Loucy (cell line): ENCODE results near the gene PLAC1.

Source experiments
- H2AFZ ChIP-seq: fragments of 200-600 bp; sonication (generic); 2 replicates; pipeline ENCODE4 v1.6.0; 2016; ENCODE audit warnings: antibody characterized with exemption, mild to moderate bottlenecking, low read length, moderate library complexity
- H3F3A ChIP-seq: fragments of 200-600 bp; 2 replicates; pipeline ENCODE4 v1.6.0; 2016; ENCODE audit warnings: antibody characterized with exemption, low read depth, mild to moderate bottlenecking
- H3K27me3 ChIP-seq: fragments of 200-600 bp; sonication (generic); 2 replicates; pipeline ENCODE4 v1.6.1; 2014; ENCODE audit warnings: low read length, mild to moderate bottlenecking; ENCODE audit not compliant: insufficient read depth, poor library complexity, severe bottlenecking
- H3K36me3 ChIP-seq: fragments of 200-600 bp; sonication (generic); 2 replicates; pipeline ENCODE4 v1.6.1; 2016; ENCODE audit warnings: low read length; ENCODE audit not compliant: insufficient read depth
- H3K4me1 ChIP-seq: fragments of 200-600 bp; sonication (generic); 2 replicates; pipeline ENCODE4 v1.5.1; 2014; ENCODE audit warnings: low read length, mild to moderate bottlenecking; ENCODE audit not compliant: insufficient read depth, poor library complexity, severe bottlenecking
- H3K4me2 ChIP-seq: fragments of 200-600 bp; sonication (generic); 2 replicates; pipeline ENCODE4 v1.6.0; 2014; ENCODE audit warnings: antibody characterized with exemption, low read length, low read depth, mild to moderate bottlenecking; ENCODE audit not compliant: poor library complexity, severe bottlenecking
- H3K4me3 ChIP-seq: fragments of 200-600 bp; sonication (generic); 2 replicates; pipeline ENCODE4 v1.5.1; 2014; ENCODE audit warnings: low read length, mild to moderate bottlenecking, mixed read lengths; ENCODE audit not compliant: poor library complexity, severe bottlenecking
- H3K79me2 ChIP-seq: fragments of 200-600 bp; sonication (generic); 2 replicates; pipeline ENCODE4 v1.6.1; 2014; ENCODE audit warnings: low read length; ENCODE audit not compliant: insufficient read depth
- H3K9ac ChIP-seq: fragments of 200-600 bp; sonication (generic); 2 replicates; pipeline ENCODE4 v1.6.0; 2014; ENCODE audit warnings: mild to moderate bottlenecking, low read depth, low read length, moderate library complexity; ENCODE audit not compliant: poor library complexity, severe bottlenecking
- H3K9me2 ChIP-seq: fragments of 200-600 bp; sonication (generic); replicated peaks from 2 replicates; pipeline ENCODE4 v1.6.1; 2016; ENCODE audit warnings: low read depth, low read length, mixed read lengths
- H3K9me3 ChIP-seq: fragments of 200-600 bp; sonication (generic); 2 replicates; pipeline ENCODE4 v1.6.1; 2014; ENCODE audit warnings: mild to moderate bottlenecking, antibody characterized with exemption, low read length, low read depth; ENCODE audit not compliant: insufficient read depth
- H4K20me1 ChIP-seq: fragments of 200-600 bp; sonication (generic); 2 replicates; pipeline ENCODE4 v1.6.0; 2014; ENCODE audit warnings: antibody characterized with exemption, low read length, mild to moderate bottlenecking; ENCODE audit not compliant: insufficient read depth, poor library complexity, severe bottlenecking
- EZH2phosphoT487 ChIP-seq: fragments of 200-600 bp; IDR thresholded peaks from 2 replicates; pipeline ENCODE4 v1.6.1; 2018; ENCODE audit warnings: antibody characterized with exemption, mild to moderate bottlenecking, moderate library complexity, borderline replicate concordance
- TF ChIP-seq, protein P1 (sequence below): fragments of 200-600 bp; sonication (generic); conservative IDR thresholded peaks from 2 replicates; pipeline ENCODE4 v1.5.1; 2014; ENCODE audit warnings: mild to moderate bottlenecking, antibody characterized with exemption, low read length

The PLAC1 gene

GRCh38 chrX:134683351-134684005, 25.2 kb upstream of the PLAC1 start:
- H3K4me2 ChIP-seq = no peak overlapping the region
- H3K79me2 ChIP-seq = no peaks in the 10 kb centered on the region
- H3K9ac ChIP-seq = no peak overlapping the region
- no peak overlapping the region for H2AFZ ChIP-seq
- no peak overlapping the region for H3K4me3 ChIP-seq
- TF ChIP-seq, protein P1, sequence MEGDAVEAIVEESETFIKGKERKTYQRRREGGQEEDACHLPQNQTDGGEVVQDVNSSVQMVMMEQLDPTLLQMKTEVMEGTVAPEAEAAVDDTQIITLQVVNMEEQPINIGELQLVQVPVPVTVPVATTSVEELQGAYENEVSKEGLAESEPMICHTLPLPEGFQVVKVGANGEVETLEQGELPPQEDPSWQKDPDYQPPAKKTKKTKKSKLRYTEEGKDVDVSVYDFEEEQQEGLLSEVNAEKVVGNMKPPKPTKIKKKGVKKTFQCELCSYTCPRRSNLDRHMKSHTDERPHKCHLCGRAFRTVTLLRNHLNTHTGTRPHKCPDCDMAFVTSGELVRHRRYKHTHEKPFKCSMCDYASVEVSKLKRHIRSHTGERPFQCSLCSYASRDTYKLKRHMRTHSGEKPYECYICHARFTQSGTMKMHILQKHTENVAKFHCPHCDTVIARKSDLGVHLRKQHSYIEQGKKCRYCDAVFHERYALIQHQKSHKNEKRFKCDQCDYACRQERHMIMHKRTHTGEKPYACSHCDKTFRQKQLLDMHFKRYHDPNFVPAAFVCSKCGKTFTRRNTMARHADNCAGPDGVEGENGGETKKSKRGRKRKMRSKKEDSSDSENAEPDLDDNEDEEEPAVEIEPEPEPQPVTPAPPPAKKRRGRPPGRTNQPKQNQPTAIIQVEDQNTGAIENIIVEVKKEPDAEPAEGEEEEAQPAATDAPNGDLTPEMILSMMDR = no peak
- no peak for TF ChIP-seq EZH2phosphoT487
- no peaks in the 10 kb centered on the region for H4K20me1 ChIP-seq
- no peaks in the 10 kb centered on the region for H3K9me3 ChIP-seq
- H3K27me3 ChIP-seq = no peaks in the 10 kb centered on the region
- H3K4me1 ChIP-seq = no peaks in the 10 kb centered on the region
- no peaks in the 10 kb centered on the region for H3F3A ChIP-seq
- H3K36me3 ChIP-seq = no peaks in the 10 kb centered on the region
- no peaks in the 10 kb centered on the region for H3K9me2 ChIP-seq

GRCh38 chrX:134682081-134682480, 23.8 kb upstream of the PLAC1 start:
- Histone ChIP-seq H2AFZ (no peak overlapping the region), H3F3A (no peaks in the 10 kb centered on the region), H3K4me1 (no peaks in the 10 kb centered on the region), H3K4me3 (no peak overlapping the region), H3K4me2 (no peak overlapping the region), H4K20me1 (no peaks in the 10 kb centered on the region), H3K79me2 (no peaks in the 10 kb centered on the region), H3K27me3 (no peaks in the 10 kb centered on the region), H3K9ac (no peak overlapping the region), H3K9me2 (no peaks in the 10 kb centered on the region), H3K36me3 (no peaks in the 10 kb centered on the region), H3K9me3 (no peaks in the 10 kb centered on the region)
- TF ChIP-seq EZH2phosphoT487 = no peak
- TF ChIP-seq, protein P1 = no peak

- Histone ChIP-seq H3K9ac (no peak overlapping the region), H3K4me2 (no peak overlapping the region), H3K9me2 (no peaks in the 10 kb centered on the region), H3K9me3 (no peaks in the 10 kb centered on the region), H2AFZ (no peak overlapping the region), H3F3A (no peaks in the 10 kb centered on the region), H3K4me3 (no peak overlapping the region), H4K20me1 (no peaks in the 10 kb centered on the region), H3K79me2 (no peaks in the 10 kb centered on the region), H3K4me1 (no peaks in the 10 kb centered on the region), H3K27me3 (no peaks in the 10 kb centered on the region), H3K36me3 (no peaks in the 10 kb centered on the region)
- no peak for TF ChIP-seq EZH2phosphoT487
- TF ChIP-seq, protein P1 = no peak
Measured at GRCh38 chrX:134679644-134680043, 21.4 kb upstream of the PLAC1 start.
